ENCODE data around the gene BRSK1. TPM values are rescaled to one million over a fixed set of nuclear protein-coding genes. Genes with fewer than 3 reads are reported as not detected.
A peak's percentile ranks its signal among the peaks of the same experiment; 100 is the strongest.
"Not testable (repeated sequence)": the region's sequence is repeated elsewhere in the genome, so short reads cannot be mapped to it uniquely, and the experiment has no call there.

The BRSK1 gene
- total RNA-seq, 2 donors from 2014 or later: 6.7 to 8.4 TPM

DNA sequence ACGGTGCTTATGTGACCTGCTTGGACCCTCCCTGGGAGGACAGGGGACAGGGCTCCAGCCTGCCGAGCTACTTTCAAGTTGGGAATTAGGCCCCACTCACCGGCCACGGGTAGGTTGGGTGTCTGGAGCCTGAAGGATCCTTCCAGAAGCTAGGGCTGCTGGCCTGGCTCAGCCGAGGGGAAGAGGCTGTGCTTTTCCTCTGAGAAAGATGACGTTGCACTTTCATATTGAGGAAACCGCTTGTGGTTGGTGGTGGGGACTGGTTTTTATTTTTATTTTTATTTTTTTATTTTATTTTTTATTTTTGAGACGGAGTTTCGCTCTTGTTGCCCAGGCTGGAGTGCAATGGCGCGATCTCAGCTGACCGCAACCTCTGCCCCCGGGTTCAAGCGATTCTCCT, 41.4 kb downstream of the BRSK1 start, which contains the start of gene TMEM150B:
Gene TMEM150B (minus strand): TSS at position 170 of the 400 bp plus-strand sequence. CDS start 4,305 bp downstream, outside the sequence.
- ATAC-seq: no peak
- Mint-ChIP-seq H3K27ac (no peak within 1 kb of the TSS), H3K36me3 (no peaks in the 10 kb centered on the region), H3K9me3 (no peaks in the 10 kb centered on the region)
- no peak for DNase-seq (ENCODE audit: low spot score in 2 of 2)

DNA sequence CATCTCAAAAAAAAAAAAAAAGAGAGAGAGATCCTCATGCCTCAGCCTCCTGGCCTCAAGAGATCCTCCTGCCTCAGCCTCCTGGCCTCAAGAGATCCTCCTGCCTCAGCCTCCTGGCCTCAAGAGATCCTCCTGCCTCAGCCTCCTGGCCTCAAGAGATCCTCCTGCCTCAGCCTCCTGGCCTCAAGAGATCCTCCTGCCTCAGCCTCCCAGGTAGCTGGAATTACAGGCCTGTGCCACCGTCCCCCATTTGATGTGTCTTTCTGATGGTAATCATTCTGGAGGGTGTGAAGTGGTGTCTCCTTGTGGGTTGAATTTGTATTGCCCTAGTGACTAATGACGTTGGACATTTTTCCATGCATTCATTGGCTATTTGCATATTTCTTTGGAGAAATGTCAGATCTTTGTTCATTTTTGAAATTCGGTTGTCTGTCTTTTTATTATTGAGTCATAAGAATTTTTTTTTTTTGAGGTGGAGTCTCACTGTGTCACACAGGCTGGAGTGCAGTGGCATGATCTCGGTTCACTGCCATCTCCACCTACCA, 45.0 kb downstream of the BRSK1 start:
- ATAC-seq; H3K27ac Mint-ChIP-seq; H3K9me3 Mint-ChIP-seq; H3K36me3 Mint-ChIP-seq; DNase-seq (ENCODE audit: low spot score in 2 of 2): not testable (repeated sequence)

DNA sequence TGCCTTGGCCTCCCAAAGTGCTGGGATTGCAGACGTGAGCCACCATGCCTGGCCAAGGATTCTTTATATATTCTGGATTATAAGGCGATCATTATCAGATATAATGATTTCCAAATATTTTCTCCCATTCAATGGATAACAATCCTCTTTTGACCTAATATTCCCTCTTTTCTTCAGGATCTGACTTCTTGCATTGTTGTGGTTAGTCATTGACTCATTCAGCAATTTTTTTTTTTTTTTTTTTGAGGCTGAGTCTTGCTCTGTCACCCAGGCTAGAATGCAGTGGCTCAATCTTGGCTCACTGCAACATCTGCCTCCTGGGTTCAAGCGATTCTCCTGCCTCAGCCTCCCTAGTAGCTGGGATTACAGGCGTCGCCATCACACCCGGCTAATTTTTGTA, 46.0 kb downstream of the BRSK1 start:
- not testable (repeated sequence) for H3K9me3 Mint-ChIP-seq; ATAC-seq; H3K27ac Mint-ChIP-seq; H3K36me3 Mint-ChIP-seq; DNase-seq (ENCODE audit: low spot score in 2 of 2)

DNA sequence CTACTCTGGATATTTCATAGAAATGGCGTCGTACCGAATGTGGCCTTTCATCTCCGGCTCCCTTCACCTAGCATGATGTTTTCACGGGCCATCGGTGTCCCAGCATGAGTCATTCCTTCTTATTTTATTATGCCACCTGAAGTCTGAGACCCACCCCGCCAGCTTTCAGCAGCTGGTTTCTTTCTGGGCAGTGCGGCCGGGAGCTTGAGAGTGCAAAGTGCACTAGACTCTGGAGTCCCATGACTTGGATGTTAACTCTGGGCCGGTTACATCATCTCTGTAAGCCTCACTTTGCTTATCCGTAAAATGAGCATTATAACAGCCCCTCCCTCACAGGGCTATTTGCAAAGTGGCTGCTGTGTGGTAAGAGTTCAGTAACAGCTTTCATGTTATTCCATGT, 50.1 kb downstream of the BRSK1 start:
- H3K36me3 Mint-ChIP-seq: no peaks in the 10 kb centered on the region

DNA sequence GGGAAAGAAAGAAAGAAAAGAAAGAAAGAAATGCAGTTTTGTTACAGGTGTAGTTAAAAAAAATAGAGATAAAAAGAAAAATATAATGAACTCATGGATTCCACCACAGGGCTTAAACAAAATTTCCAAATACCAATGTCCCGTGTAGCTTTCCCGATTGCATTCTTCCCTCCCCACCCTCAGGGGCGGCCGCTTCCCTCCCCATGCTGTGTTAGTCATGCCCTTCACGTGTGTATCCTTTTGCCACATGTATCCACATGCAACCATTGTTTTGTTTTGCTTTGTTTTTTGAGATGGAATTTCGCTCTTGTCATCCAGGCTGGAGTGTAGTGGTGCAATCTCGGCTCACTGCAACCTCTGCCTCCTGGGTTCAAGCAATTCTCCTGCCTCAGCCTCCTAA, 52.3 kb downstream of the BRSK1 start:
- no peak for DNase-seq (ENCODE audit: low spot score in 2 of 2)
- ATAC-seq: no peak
- H3K9me3 Mint-ChIP-seq: no peaks in the 10 kb centered on the region
- H3K36me3 Mint-ChIP-seq: no peaks in the 10 kb centered on the region
- H3K27ac Mint-ChIP-seq: no peak overlapping the region

More for the DNA sequence above, 50.1 kb downstream of the BRSK1 start:
- Mint-ChIP-seq H3K27ac (no peak overlapping the region), H3K9me3 (no peaks in the 10 kb centered on the region)
- ATAC-seq: no peak
- DNase-seq (ENCODE audit: low spot score in 2 of 2): no peak

DNA sequence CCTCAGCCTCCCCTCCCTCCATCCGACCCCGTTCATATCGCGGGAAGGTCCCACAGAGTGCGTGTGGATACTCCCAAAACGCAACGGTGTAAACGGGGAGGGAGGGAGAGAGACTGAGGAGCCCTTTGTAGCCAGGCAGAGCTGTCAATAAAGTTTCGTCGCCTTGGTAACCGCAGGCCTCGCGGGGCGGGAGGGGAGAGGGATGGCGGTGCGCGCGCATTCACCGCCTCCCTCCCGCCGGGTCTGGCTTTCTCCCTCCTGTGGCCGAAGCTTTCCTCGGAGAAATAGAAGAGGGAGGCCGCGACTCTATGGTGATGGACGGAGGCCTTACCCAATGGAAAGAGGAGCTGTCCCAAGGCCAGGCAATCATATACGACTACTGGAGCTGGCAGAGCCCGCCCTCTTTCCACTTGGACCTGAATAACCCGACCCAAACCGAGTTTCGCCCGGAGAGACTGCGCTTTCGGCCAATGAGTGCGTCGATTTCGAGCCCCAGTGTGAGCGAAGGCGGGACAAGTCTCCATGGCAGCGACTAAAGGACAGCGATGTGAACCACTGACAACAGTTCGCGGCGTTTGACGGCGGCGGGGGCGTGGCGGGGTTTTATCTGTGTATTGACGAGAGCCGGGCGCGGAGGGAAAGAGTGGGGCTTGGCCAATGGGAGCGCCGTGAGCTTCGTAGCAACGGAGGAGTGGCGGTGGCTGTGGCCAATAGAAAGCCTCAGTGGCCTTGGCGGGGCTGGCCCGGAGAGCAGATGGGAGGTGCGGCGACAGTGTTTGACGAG, 55.5 kb downstream of the BRSK1 start, which contains the start of gene KMT5C:
Gene KMT5C (plus strand): TSS at position 772 of the 784 bp plus-strand sequence. CDS start 2,061 bp downstream, outside the sequence.
- no peaks in the 10 kb centered on the region for H3K9me3 Mint-ChIP-seq
- H3K36me3 Mint-ChIP-seq: peaks cover 0 to 7% of the 10 kb centered on the region in 2 donors
- peak; percentile 100 for DNase-seq (ENCODE audit: low spot score in 2 of 2)
- peak; percentile 84 to 85 for ATAC-seq
- peak within 1 kb of the TSS; percentile 97 for H3K27ac Mint-ChIP-seq

DNA sequence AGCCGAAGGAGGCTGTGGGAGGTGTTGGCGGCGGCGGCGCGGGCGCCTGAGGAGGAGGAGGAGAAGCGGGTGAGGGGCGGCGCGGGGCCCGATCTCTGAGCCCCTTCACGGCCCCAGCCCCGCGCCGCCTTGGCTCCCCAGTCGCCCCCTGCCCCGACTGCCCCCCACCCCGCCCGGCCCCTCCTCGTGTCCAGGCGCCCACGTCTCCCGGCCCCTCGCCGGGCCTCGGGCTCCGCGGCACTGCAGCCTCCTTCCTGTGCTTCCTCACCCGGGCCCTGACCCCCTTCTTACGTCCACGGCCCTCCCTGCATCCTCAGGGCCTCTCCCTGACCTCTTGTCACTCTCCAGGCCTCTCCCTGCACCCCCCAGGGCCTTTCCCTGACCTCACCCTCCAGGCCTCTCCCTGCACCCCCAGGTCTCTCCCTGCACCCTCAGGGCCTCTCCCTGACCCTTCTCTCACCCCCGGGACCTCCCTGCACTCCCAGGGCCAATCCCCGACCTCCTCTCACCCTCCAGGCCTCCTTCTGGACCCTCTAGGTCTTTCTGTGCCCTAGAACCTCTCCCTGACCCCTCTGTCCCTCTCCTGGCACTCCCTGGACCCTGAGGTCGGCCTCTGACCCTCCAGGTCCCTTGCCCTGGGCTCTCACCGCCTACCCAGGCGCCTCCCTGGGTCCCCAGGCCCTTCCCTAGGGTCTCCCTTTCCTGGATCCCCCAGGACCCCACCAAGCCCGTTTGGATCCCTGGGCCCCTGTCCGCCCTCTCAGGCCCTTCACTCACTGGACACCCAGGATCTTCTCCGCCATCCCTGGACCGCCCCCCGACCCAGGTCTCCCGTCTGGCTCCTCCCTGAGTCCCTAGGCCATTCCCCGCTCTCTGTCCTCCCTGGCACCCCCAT, 56.3 kb downstream of the BRSK1 start:
- no peaks in the 10 kb centered on the region for H3K9me3 Mint-ChIP-seq
- ATAC-seq (no peak), DNase-seq (ENCODE audit: low spot score in 2 of 2) (peak; percentile 28 to 70)
- H3K27ac Mint-ChIP-seq: peak overlapping the region; percentile 97
- H3K36me3 Mint-ChIP-seq: peaks cover 0 to 7% of the 10 kb centered on the region in 2 donors

DNA sequence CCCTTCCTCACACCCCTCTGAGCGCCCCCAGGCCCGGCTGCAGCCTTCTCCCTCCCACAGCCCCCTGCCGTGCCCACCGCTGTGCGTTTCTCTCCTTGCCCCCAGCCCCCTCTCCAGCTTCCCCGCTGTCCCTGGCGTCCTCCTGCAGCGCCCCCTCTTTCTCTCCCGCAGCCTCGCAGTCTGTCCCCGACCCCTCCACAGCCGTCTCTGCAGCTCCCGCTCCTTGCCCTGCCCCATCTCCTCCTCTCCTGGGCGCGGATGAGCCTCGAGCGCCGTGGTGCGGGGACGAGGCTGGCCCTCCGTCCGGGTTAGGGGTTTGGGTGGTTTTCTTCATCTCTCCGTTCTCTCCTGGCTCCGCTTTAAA, 57.0 kb downstream of the BRSK1 start:
- DNase-seq (ENCODE audit: low spot score in 2 of 2) (peak in 1 of 2 donors; percentile 41), ATAC-seq (no peak)
- no peaks in the 10 kb centered on the region for H3K9me3 Mint-ChIP-seq
- peaks cover 0 to 7% of the 10 kb centered on the region in 2 donors for H3K36me3 Mint-ChIP-seq
- H3K27ac Mint-ChIP-seq: peak overlapping the region; percentile 77 to 97

DNA sequence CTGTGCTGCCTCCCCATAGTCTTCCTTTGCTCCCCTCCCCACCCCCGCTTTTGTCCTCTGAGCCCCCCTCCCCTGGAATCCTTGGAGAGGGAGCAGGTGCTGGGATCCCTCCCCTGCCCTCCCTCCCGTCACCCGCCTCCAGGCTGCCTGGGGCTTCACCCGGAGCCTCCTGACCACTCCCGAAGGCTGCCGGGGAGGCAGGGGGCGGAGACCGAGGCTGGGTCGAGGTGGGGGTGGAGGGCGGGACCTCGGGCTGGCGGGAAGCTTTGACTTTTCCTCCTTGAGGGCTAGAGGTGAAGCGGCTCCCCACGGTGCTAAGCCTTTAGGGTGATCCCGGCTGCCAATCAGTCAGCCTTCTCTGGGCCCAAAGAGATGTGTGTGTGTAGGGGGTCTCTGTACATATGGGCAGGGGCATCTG, 57.4 kb downstream of the BRSK1 start:
- no peak for ATAC-seq
- Mint-ChIP-seq H3K36me3 (peaks cover 0 to 7% of the 10 kb centered on the region in 2 donors), H3K27ac (peak overlapping the region; percentile 84 to 97), H3K9me3 (no peaks in the 10 kb centered on the region)
- DNase-seq (ENCODE audit: low spot score in 2 of 2): peak in 1 of 2 donors; percentile 69

DNA sequence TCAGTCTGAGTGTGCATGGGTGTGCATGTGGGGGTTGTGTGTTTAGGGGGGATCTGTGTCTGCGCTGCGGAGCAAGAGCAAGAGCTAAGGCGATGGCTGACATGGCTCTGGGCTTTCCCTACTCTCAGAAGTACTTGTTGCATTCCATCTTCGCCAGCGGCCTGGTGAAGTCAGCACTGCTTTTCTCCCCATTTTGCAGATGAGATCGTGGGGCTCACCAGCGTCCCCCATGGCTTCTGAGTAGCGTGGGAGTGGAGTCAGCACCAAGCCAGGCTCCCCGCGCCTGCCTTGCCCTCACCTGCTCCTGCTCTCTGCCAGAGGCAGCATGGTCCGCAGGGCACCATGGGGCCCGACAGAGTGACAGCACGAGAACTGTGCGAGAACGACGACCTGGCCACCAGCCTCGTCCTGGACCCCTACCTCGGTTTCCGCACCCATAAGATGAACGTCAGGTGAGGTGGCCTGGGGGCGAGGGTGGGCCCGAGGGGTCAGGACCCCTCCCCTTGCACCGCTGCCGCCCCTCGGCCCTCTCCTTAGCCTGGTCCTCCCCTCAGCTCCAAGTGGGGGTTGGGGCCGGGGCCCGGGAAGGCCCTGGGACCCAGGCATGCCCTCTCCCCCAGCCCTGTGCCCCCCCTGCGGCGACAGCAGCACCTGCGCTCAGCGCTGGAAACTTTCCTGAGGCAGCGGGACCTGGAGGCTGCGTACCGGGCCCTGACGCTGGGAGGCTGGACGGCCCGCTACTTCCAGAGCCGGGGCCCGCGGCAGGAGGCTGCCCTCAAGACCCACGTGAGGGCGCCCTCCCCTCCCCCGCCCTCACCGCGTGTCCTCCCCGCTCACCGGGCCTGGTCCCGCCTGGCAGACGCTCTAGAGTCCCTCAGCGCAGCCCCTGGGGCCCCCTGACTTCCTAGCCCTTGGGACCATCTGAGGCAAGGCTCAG, 58.1 kb downstream of the BRSK1 start:
- Mint-ChIP-seq H3K27ac (peak overlapping the region; percentile 84 to 97), H3K36me3 (peaks cover 0 to 7% of the 10 kb centered on the region in 2 donors), H3K9me3 (no peaks in the 10 kb centered on the region)
- ATAC-seq (no peak), DNase-seq (ENCODE audit: low spot score in 2 of 2) (no peak)

DNA sequence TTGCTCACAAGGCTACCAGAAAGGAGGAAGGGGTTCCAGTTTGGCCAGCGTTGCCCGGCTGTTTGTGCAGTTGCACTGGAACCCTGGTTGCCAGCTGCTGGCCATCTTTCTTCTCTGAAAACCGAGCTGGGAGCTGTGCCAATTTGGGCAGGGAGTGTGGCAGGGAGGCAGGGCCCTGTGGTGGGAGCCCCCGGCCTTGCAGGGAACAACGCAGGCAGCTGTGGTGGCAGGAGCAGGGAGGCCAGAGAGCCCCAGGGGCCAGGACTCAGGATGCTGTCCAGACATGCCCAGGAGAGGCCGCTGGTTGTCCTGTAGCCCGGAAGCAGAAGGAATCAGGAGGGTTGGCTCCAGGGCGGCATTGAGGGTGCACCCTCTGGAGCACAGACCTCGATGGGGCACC, 60.6 kb downstream of the BRSK1 start:
- ATAC-seq: no peak
- Mint-ChIP-seq H3K27ac (peak overlapping the region in 1 of 2 donors; percentile 51), H3K9me3 (no peaks in the 10 kb centered on the region), H3K36me3 (peaks cover 0 to 7% of the 10 kb centered on the region in 2 donors)
- DNase-seq (ENCODE audit: low spot score in 2 of 2): no peak

DNA sequence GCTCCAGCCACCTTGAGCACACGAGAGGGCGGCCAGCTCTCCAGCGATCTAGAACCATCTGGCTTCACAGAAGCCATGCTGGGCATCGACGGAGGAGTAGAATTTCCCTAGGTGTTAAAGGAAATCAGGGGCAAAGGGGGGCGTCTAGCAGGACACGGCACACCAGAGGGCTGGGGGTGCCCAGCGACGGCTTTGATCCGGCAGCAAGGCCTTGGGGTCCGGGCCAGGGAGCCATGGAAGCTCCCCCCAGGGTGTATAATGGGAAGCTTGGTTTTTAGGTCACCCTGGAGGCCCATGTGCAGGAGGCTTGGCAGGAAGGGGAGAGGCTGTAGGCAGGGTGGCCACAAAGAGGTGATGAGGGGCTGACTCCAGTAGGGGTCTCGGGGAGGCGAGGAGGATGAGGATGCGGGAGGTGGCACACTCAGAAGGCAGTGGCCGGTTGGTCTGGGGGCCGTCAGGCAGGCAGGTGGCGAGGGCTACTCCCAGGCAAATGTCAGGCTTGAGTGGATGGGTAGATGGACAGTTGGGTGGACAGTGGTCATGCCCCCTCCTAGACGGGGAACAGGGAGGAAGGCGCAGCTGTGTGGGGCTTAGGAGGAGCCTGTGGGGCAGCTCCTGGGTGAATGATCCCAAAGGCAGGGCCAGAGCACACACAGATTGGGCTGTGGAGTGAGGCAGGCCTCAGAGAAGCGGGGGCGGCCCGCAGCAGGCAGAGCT, 61.5 kb downstream of the BRSK1 start:
- ATAC-seq (no peak), DNase-seq (ENCODE audit: low spot score in 2 of 2) (no peak)
- H3K36me3 Mint-ChIP-seq: peaks cover 0 to 7% of the 10 kb centered on the region in 2 donors
- no peak overlapping the region for H3K27ac Mint-ChIP-seq
- no peaks in the 10 kb centered on the region for H3K9me3 Mint-ChIP-seq

DNA sequence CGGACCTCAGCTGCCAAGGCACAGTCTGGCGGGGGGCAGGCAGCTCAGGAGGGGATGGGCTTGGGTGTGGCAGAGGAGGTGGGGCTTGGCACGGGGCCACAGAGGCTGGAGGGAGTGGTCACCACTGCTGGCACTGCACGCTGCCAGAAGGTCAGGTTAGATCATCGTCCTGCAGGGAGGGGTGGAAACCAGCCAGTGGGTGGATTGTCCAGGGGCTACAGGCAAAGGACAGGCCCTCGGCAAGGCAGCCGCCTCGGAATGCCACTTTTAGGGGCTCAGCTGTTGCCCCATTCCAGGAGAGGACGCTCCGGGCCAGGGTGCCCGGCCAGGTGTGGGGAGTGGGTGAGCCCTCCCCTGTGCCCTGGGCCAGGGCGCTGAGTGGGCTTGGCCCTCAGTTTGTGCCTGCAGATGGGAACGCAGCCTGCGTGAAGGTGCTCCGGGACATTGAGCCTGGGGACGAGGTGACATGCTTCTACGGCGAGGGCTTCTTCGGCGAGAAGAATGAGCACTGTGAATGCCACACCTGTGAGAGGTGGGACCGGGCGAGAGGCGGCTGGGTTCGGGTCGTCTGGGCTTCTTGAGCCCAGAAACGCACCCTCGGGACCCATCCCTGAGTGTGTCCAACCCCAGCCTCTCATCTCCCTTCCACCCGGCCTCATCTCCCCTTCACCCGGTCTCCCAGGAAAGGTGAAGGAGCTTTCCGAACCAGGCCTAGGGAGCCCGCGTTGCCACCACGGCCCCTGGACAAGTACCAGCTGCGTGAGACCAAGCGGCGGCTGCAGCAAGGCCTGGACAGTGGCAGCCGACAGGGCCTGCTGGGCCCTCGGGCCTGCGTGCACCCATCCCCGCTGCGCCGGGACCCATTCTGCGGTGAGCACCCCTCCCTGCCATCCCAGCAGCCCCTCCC, 62.3 kb downstream of the BRSK1 start:
- DNase-seq (ENCODE audit: low spot score in 2 of 2): no peak
- Mint-ChIP-seq H3K27ac (no peak overlapping the region), H3K9me3 (no peaks in the 10 kb centered on the region), H3K36me3 (peaks cover 0 to 7% of the 10 kb centered on the region in 2 donors)
- no peak for ATAC-seq

DNA sequence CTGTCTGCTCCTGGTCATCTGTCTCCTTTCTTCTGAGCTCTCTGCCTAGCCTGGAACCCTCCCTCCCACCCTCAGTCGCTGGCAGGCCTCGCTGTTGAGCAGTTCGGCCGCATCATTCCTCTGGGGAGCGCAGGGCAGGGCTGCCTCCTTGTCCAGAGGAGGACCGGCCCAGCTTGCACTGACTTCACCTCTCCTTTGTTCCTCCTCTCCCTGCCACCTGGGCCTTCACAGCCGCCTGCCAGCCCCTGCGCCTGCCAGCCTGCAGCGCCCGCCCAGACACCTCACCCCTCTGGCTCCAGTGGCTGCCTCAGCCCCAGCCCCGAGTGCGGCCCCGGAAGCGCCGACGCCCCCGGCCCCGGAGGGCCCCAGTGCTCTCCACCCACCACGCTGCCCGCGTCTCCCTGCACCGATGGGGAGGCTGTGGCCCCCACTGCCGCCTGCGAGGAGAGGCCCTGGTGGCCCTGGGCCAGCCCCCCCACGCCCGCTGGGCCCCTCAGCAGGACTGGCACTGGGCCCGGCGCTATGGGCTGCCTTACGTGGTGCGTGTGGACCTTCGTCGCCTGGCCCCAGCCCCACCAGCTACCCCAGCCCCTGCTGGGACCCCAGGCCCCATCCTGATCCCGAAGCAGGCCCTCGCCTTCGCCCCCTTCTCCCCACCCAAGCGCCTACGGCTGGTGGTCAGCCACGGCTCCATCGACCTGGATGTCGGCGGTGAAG, 63.1 kb downstream of the BRSK1 start:
- ATAC-seq (peak in 1 of 2 donors; percentile 15), DNase-seq (ENCODE audit: low spot score in 2 of 2) (no peak)
- H3K9me3 Mint-ChIP-seq: no peaks in the 10 kb centered on the region
- peaks cover 0 to 7% of the 10 kb centered on the region in 2 donors for H3K36me3 Mint-ChIP-seq
- H3K27ac Mint-ChIP-seq: no peak overlapping the region

All from activated naive CD4-positive, alpha-beta T cell treated with anti-CD3 and anti-CD28 coated beads, Interleukin-2, amount 50 U/mL, for 72 hours (primary cell).